ENCODE results near the gene SYMPK. TPM values are rescaled to one million over a fixed set of nuclear protein-coding genes. Genes with fewer than 3 reads are reported as not detected.
"Not testable (repeated sequence)": the region's sequence is repeated elsewhere in the genome, so short reads cannot be mapped to it uniquely, and the experiment has no call there.

Gene SYMPK
- polyA plus RNA-seq, 3 donors = 59.7 to 76.5 (median 70.1) TPM

- DNase-seq (ENCODE audit: extremely low read depth in 1 of 11, low read depth in 9 of 11, low spot score in 4 of 11) = peak; percentile 80 to 95 (median 90)
These were observed 45.8 kb downstream of the SYMPK start for GRCh38 chr19:45817010-45817724.

GRCh38 chr19:45816236-45817009 is 46.5 kb downstream of the SYMPK start:
- no peak for DNase-seq (ENCODE audit: extremely low read depth in 1 of 11, low read depth in 9 of 11, low spot score in 4 of 11)

GRCh38 chr19:45815481-45816216 is 47.3 kb downstream of the SYMPK start:
- DNase-seq (ENCODE audit: extremely low read depth in 1 of 11, low read depth in 9 of 11, low spot score in 4 of 11) = peak in 8 of 11 donors; percentile 50 to 70 (median 64)

- DNase-seq (ENCODE audit: extremely low read depth in 1 of 11, low read depth in 9 of 11, low spot score in 4 of 11) = no peak
These were observed 48.0 kb downstream of the SYMPK start, which contains the start of gene RSPH6A for GRCh38 chr19:45814851-45815480. RSPH6A (minus strand) TSS chr19:45815308; CDS start chr19:45815176, 132 bp downstream.

GRCh38 chr19:45814166-45814780 is 48.7 kb downstream of the SYMPK start:
- DNase-seq (ENCODE audit: extremely low read depth in 1 of 11, low read depth in 9 of 11, low spot score in 4 of 11) = no peak

GRCh38 chr19:45812297-45812696 is 50.6 kb downstream of the SYMPK start:
- no peak for DNase-seq (ENCODE audit: extremely low read depth in 1 of 11, low read depth in 9 of 11, low spot score in 4 of 11)

- DNase-seq (ENCODE audit: extremely low read depth in 1 of 11, low read depth in 9 of 11, low spot score in 4 of 11) = no peak
These were observed 53.2 kb downstream of the SYMPK start for GRCh38 chr19:45809643-45810159.

GRCh38 chr19:45805719-45806118 is 57.2 kb downstream of the SYMPK start:
- no peak for DNase-seq (ENCODE audit: extremely low read depth in 1 of 11, low read depth in 9 of 11, low spot score in 4 of 11)

- no peak for DNase-seq (ENCODE audit: extremely low read depth in 1 of 11, low read depth in 9 of 11, low spot score in 4 of 11)
These were observed 58.1 kb downstream of the SYMPK start for GRCh38 chr19:45804959-45805230.

GRCh38 chr19:45804140-45804958 is 58.6 kb downstream of the SYMPK start:
- DNase-seq (ENCODE audit: extremely low read depth in 1 of 11, low read depth in 9 of 11, low spot score in 4 of 11) = no peak

GRCh38 chr19:45801603-45802175 is 61.3 kb downstream of the SYMPK start:
- DNase-seq (ENCODE audit: extremely low read depth in 1 of 11, low read depth in 9 of 11, low spot score in 4 of 11) = no peak

- DNase-seq (ENCODE audit: extremely low read depth in 1 of 11, low read depth in 9 of 11, low spot score in 4 of 11) = no peak
These were observed 62.8 kb downstream of the SYMPK start for GRCh38 chr19:45800070-45800553.

- not testable (repeated sequence) for DNase-seq (ENCODE audit: extremely low read depth in 1 of 11, low read depth in 9 of 11, low spot score in 4 of 11)
These were observed 63.4 kb downstream of the SYMPK start for GRCh38 chr19:45799541-45799940.

GRCh38 chr19:45798995-45799517 is 63.9 kb downstream of the SYMPK start:
- DNase-seq (ENCODE audit: extremely low read depth in 1 of 11, low read depth in 9 of 11, low spot score in 4 of 11) = peak in 10 of 11 donors; percentile 59 to 77 (median 68)

GRCh38 chr19:45794627-45795026 is 68.3 kb downstream of the SYMPK start:
- DNase-seq (ENCODE audit: extremely low read depth in 1 of 11, low read depth in 9 of 11, low spot score in 4 of 11) = no peak

GRCh38 chr19:45793876-45794275 is 69.1 kb downstream of the SYMPK start:
- DNase-seq (ENCODE audit: extremely low read depth in 1 of 11, low read depth in 9 of 11, low spot score in 4 of 11) = no peak

GRCh38 chr19:45793178-45793564 is 69.8 kb downstream of the SYMPK start:
- DNase-seq (ENCODE audit: extremely low read depth in 1 of 11, low read depth in 9 of 11, low spot score in 4 of 11) = no peak
